ENCODE measurements around the gene CMIP.

- TF ChIP-seq, protein P1, sequence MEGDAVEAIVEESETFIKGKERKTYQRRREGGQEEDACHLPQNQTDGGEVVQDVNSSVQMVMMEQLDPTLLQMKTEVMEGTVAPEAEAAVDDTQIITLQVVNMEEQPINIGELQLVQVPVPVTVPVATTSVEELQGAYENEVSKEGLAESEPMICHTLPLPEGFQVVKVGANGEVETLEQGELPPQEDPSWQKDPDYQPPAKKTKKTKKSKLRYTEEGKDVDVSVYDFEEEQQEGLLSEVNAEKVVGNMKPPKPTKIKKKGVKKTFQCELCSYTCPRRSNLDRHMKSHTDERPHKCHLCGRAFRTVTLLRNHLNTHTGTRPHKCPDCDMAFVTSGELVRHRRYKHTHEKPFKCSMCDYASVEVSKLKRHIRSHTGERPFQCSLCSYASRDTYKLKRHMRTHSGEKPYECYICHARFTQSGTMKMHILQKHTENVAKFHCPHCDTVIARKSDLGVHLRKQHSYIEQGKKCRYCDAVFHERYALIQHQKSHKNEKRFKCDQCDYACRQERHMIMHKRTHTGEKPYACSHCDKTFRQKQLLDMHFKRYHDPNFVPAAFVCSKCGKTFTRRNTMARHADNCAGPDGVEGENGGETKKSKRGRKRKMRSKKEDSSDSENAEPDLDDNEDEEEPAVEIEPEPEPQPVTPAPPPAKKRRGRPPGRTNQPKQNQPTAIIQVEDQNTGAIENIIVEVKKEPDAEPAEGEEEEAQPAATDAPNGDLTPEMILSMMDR (IDR thresholded peaks at IDR 0.05; ENCODE audit: insufficient read depth, low read length, poor library complexity, severe bottlenecking), result no peak
- no peak for TF ChIP-seq EZH2phosphoT487 (conservative IDR thresholded peaks at IDR 0.05; ENCODE audit: low read length)
These were observed 96.7 kb downstream of the CMIP start for GRCh38 chr16:81541314-81541713.
